NCI-H82 treated with DMSO at 0.1 percent for 48 hours (cell line): ENCODE results near the gene APBB2.
A peak's percentile ranks its signal among the peaks of the same experiment; 100 is the strongest.

Source experiments
- DNase-seq: peaks from one replicate; lab custom pipeline; 2025; ENCODE audit not compliant: unreplicated experiment; lab: John Stamatoyannopoulos, UW

APBB2 gene

GRCh38 chr4:41214136-41214824 lies at the start of gene APBB2:
APBB2 (minus strand) TSS chr4:41214542; CDS start chr4:41033254, 181,288 bp downstream.
- peak; percentile 84 for DNase-seq

- DNase-seq = no peak
Observed at GRCh38 chr4:41262198-41262597, 47.9 kb upstream of the APBB2 start.

GRCh38 chr4:41260116-41260733 lies 45.9 kb upstream of the APBB2 start:
- DNase-seq = no peak

- DNase-seq = no peak
Observed at GRCh38 chr4:41258783-41259182, 44.4 kb upstream of the APBB2 start.

DNA sequence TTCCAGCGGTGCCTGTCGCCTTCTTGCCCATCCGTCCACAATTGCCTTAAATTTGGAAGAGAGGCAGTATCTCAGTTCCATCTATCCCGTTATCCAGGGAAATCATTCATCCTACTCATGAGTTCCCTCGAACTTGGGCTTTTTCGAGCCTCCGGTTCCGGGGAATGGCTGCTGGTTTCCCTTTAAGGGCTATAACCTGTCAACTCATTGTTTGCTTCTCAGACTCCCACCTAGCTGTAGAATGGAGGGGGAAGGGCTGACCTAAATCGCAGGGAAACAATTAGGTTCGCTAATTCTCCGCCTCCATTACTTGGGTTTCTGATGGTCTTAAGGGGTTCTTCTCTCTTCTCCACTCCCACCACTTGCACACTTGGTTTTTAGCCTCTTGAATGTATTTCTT lies 43.6 kb upstream of the APBB2 start:
- DNase-seq = no peak

- DNase-seq = no peak
Observed at GRCh38 chr4:41257257-41257901, 43.0 kb upstream of the APBB2 start.

DNA sequence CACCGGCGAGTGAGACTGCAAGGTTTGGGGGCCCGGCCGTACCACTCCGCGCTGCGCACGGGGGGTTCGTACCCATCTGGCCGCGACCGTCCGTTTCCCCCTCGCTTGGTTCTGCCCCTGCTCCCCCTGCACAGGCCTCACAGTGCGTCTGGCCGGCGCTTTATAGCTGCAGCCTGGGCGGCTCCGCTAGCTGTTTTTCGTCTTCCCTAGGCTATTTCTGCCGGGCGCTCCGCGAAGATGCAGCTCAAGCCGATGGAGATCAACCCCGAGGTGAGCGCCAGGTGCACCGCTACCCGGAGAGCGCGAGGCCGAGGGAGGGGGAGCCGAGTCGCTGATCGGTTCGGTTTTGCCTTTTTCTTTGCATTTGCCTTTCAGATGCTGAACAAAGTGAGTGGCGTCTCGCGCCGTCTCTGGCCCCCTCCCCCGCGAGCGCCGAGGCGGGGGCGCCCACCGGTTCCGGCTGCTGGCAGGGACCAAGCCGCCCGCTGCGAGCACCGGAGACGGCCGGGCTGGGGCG lies 42.5 kb upstream of the APBB2 start, which contains the start of gene UCHL1:
UCHL1 (plus strand) TSS at position 189 of the 517 bp plus-strand sequence; CDS start at position 238, 49 bp downstream.
- DNase-seq = peak; percentile 86

DNA sequence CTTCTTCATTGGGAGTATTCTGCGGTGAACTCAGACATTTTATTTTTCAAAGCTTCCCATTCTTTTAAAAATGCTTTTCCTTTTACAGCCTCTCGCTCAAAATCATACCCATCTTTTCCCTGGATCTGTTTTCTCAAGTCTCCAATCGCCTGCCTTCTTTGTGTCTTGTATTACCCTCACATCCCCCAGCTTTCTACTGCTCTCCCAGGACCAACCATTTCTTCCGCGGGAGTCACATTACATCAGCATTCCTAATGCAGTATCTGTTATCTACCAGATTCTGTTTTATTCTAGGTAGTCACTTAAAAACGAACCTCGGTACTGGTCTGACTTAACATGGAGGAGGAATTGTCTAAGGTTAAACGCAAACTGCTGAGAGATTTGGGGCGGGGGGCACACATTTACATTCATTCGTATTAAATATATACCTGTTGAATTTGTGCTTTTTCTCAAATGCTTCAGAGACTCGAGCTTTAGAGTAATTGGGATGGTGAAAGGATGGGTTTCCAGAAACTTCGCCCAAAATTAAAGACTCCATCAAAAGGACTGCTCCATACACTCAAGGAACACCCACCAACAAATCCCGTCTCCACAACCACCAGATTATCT lies 41.9 kb upstream of the APBB2 start:
- no peak for DNase-seq

DNA sequence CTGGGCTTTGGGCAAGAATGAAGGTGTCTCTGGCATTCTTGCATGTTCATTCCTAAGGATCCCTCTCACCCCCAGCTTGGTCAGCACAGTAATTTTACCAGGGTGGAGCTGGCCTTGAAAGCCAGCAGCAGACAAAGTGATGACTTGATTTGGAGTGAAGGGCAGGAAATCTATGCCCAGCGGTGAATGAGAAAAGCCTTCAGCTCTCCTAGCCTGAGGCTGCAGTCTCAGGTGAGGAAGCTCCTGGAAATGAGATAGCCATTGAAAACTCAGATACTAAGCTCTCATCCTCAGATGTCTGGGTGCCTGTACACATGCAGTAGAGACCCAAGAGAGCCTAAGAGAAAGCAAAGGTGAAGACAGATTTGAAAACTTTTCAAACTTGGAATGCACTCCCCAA lies 31.6 kb upstream of the APBB2 start:
- DNase-seq = no peak

GRCh38 chr4:41241919-41242318 lies 27.6 kb upstream of the APBB2 start:
- no peak for DNase-seq

GRCh38 chr4:41236508-41236907 lies 22.2 kb upstream of the APBB2 start:
- DNase-seq = no peak

DNA sequence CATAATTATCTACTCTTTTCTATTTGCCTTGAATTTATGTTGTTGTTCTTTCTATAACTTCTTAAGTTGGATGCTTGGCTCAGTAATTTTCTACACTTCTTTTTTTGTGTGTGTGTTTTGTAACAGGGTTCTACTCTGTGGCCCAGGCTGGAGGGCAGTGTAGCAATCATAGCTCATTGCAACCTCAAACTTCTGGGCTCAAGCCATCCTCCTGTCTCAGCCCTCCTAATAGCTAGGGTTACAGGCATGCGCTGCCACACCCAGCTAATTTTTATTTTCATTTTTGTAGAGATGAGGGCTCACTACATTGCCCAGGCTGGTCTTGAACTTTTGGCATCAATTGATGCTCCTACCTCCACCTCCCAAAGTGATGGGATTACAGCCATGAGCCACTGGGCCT lies 21.7 kb upstream of the APBB2 start:
- no peak for DNase-seq

- no peak for DNase-seq
Observed at GRCh38 chr4:41232856-41233255, 18.5 kb upstream of the APBB2 start.

- DNase-seq = no peak
Observed at GRCh38 chr4:41232406-41232805, 18.1 kb upstream of the APBB2 start.

GRCh38 chr4:41227902-41228301 lies 13.6 kb upstream of the APBB2 start:
- DNase-seq = no peak

- DNase-seq = no peak
Observed at GRCh38 chr4:41221850-41222645, 7.7 kb upstream of the APBB2 start.

- DNase-seq = no peak
Observed at GRCh38 chr4:41219421-41219950, 5.1 kb upstream of the APBB2 start.

DNA sequence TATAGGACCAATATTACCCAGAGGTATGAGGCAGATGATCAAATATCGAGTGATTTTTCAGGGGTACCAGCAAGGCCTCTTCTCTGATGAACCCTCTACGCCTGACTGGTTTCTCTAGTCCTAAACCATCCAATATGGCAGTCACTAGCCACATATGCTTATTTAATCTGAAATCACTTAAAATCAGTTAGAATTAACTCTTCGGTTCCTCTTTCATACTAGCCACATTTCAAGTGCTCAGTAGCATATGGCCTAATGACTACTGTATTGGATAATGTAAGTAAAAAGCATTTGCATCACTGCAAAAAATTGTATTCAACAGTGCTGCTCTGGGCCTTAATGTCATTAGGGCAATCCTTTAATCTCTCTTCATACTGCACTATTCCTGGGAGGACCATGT lies 4.4 kb upstream of the APBB2 start:
- DNase-seq = peak; percentile 52

DNA sequence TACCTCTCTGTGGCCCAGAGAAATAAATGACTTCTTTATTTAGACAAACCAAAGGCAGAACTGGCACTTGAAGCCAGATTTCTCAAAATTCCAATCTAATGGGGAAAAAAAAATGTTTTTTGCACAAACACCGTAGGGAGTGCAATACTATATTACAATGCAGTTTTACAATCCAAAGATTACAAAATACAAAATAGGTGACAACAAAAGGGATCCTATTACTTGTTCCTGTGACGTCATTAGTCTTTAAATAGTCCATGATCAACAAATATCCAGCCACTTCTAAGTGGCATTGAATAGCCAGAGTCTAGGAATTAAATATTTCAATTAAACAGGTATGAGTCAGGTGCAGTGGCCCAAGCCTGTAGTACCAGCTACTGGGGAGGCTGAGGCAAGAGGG lies 3.0 kb upstream of the APBB2 start:
- no peak for DNase-seq

GRCh38 chr4:41217020-41217333 lies 2.6 kb upstream of the APBB2 start:
- no peak for DNase-seq
